ENCODE measurements around the gene QRFP. TPM values are rescaled to one million over a fixed set of nuclear protein-coding genes. Genes with fewer than 3 reads are reported as not detected.

QRFP gene
- total RNA-seq, result not detected

- TF ChIP-seq POLR2A (IDR thresholded peaks at IDR 0.05), result no peak
- TF ChIP-seq CTCF (IDR thresholded peaks at IDR 0.05), result no peak
- intact Hi-C loops (cut with DNase I; ENCODE audit: low total_unique reads), result no loop called here
- H3K4me3 ChIP-seq (ENCODE audit: low read depth, poor library complexity, severe bottlenecking), result no peak within 1 kb of the TSS
- 71 to 72% methylated on average over 14 to 24 of the region's 27 CpGs for whole genome bisulfite sequencing, 2 donors
- DNase-seq (ENCODE audit: low spot score in 2 of 2), result no peak
Observed at GRCh38 chr9:130896233-130897014, at the start of gene QRFP. Gene QRFP, minus strand, starts transcription at chr9:130896812. Its CDS starts 2,974 bp downstream, at chr9:130893838.

GRCh38 chr9:130945173-130945572 is 48.6 kb upstream of the QRFP start:
- TF ChIP-seq CTCF (IDR thresholded peaks at IDR 0.05) (no peak), POLR2A (IDR thresholded peaks at IDR 0.05) (no peak)
- no peak overlapping the region for H3K4me3 ChIP-seq (ENCODE audit: low read depth, poor library complexity, severe bottlenecking)
- no peak for DNase-seq (ENCODE audit: low spot score in 2 of 2)
- WGBS, 2 donors, result 88 to 92% methylated on average over 9 of the region's 9 CpGs
- intact Hi-C loops (cut with DNase I; ENCODE audit: low total_unique reads), result no loop called here

- DNase-seq (ENCODE audit: low spot score in 2 of 2), result no peak
- intact Hi-C loops (cut with DNase I; ENCODE audit: low total_unique reads), result loop anchor here (5.0 kb wide), 1 partner anchor 242 kb away; no protein-coding TSS in a partner anchor
- no peak overlapping the region for H3K4me3 ChIP-seq (ENCODE audit: low read depth, poor library complexity, severe bottlenecking)
- TF ChIP-seq CTCF (IDR thresholded peaks at IDR 0.05) (no peak), POLR2A (IDR thresholded peaks at IDR 0.05) (no peak)
- WGBS, 2 donors, result 36 to 55% methylated on average over 3 of the region's 3 CpGs
Observed at GRCh38 chr9:130944510-130945058, 48.0 kb upstream of the QRFP start.

- TF ChIP-seq CTCF (IDR thresholded peaks at IDR 0.05) (no peak), POLR2A (IDR thresholded peaks at IDR 0.05) (no peak)
- H3K4me3 ChIP-seq (ENCODE audit: low read depth, poor library complexity, severe bottlenecking), result no peak overlapping the region
- DNase-seq (ENCODE audit: low spot score in 2 of 2), result no peak
- 40 to 58% methylated on average over 14 of the region's 14 CpGs for WGBS, 2 donors
- intact Hi-C loops (cut with DNase I; ENCODE audit: low total_unique reads), result loop anchor here (5.0 kb wide), 1 partner anchor 241 kb away; no protein-coding TSS in a partner anchor
Observed at GRCh38 chr9:130943777-130944176, 47.2 kb upstream of the QRFP start.

- TF ChIP-seq CTCF (IDR thresholded peaks at IDR 0.05), result no peak
- TF ChIP-seq POLR2A (IDR thresholded peaks at IDR 0.05), result no peak
- 56 to 62% methylated on average over 11 to 13 of the region's 13 CpGs for WGBS, 2 donors
- intact Hi-C loops (cut with DNase I; ENCODE audit: low total_unique reads), result loop anchor here (5.0 kb wide), 1 partner anchor 241 kb away; no protein-coding TSS in a partner anchor
- no peak overlapping the region for H3K4me3 ChIP-seq (ENCODE audit: low read depth, poor library complexity, severe bottlenecking)
- DNase-seq (ENCODE audit: low spot score in 2 of 2), result no peak
Observed at GRCh38 chr9:130943221-130943620, 46.6 kb upstream of the QRFP start.
